IMR-90 (cell line): ENCODE results near the gene S100A4. TPM values are rescaled to one million over a fixed set of nuclear protein-coding genes. Genes with fewer than 3 reads are reported as not detected.

ENCODE experiments used
- ATAC-seq: fragments of 200-7000 bp; cut with Tn5 transposase; 2 replicates; pipeline ENCODE4 v1.9.1; 2020; ENCODE audit warnings: low read depth, mild to moderate bottlenecking, moderate library complexity
- BruUV-seq: library from RNA; stranded (reverse); fragments of 400-500 nt; replicated peaks from 2 replicates; lab custom pipeline; 2021; lab: Mats Ljungman, UMichigan
- CTCF ChIA-PET: fragments of 300-600 bp; formaldehyde crosslinking; extraction: SDS; loops from one replicate; lab custom pipeline; 2021; ENCODE audit warnings: antibody characterized with exemption; lab: Yijun Ruan, JAX
- POLR2A ChIA-PET: fragments of 300-600 bp; sonication (Branson Sonifier 250); formaldehyde crosslinking; loops from one replicate; lab custom pipeline; 2022; ENCODE audit warnings: antibody characterized with exemption; ENCODE audit not compliant: unreplicated experiment; lab: Charles Lee
- DNase-seq: peaks from one replicate; pipeline ENCODE4 v3.0.0; 2013
- H2AFZ ChIP-seq: replicated peaks from 2 replicates; pipeline ENCODE3; 2013; ENCODE audit warnings: low read length, mild to moderate bottlenecking; ENCODE audit not compliant: poor library complexity
- H2AK5ac ChIP-seq: 2 replicates; pipeline ENCODE4 v1.6.1; 2013; ENCODE audit warnings: low read depth, low read length, inconsistent platforms
- H2AK9ac ChIP-seq: replicated peaks from 2 replicates; pipeline ENCODE3; 2013; ENCODE audit warnings: mild to moderate bottlenecking, low read depth, low read length, moderate library complexity; ENCODE audit not compliant: poor library complexity
- H2BK120ac ChIP-seq: 2 replicates; pipeline ENCODE4 v1.6.1; 2013; ENCODE audit warnings: low read depth, low read length, inconsistent platforms
- H2BK15ac ChIP-seq: 3 replicates; pipeline ENCODE4 v1.6.1; 2013; ENCODE audit warnings: low read depth, low read length, inconsistent platforms
- H2BK20ac ChIP-seq: 2 replicates; pipeline ENCODE4 v1.6.1; 2013; ENCODE audit warnings: low read depth, mild to moderate bottlenecking, inconsistent platforms, low read length, moderate library complexity
- H2BK5ac ChIP-seq: 2 replicates; pipeline ENCODE4 v1.6.1; 2013; ENCODE audit warnings: mild to moderate bottlenecking, low read depth, low read length, inconsistent platforms; ENCODE audit not compliant: poor library complexity, severe bottlenecking
- H3K14ac ChIP-seq: replicated peaks from 2 replicates; pipeline ENCODE4 v1.6.1; 2013; ENCODE audit warnings: low read depth, low read length, inconsistent platforms
- H3K18ac ChIP-seq: 2 replicates; pipeline ENCODE4 v1.6.1; 2013; ENCODE audit warnings: low read depth, low read length, control low read depth
- H3K23ac ChIP-seq: 2 replicates; pipeline ENCODE4 v1.6.1; 2013; ENCODE audit warnings: low read depth, low read length, inconsistent platforms
- H3K27ac ChIP-seq: 2 replicates; pipeline ENCODE4 v1.5.1; 2013; ENCODE audit warnings: mild to moderate bottlenecking, control low read depth, low read length; ENCODE audit not compliant: insufficient read depth
- H3K27me3 ChIP-seq: 2 replicates; pipeline ENCODE4 v1.6.1; 2013; ENCODE audit warnings: low read length; ENCODE audit not compliant: control insufficient read depth, insufficient read depth
- H3K36me3 ChIP-seq: 2 replicates; pipeline ENCODE4 v1.6.1; 2013; ENCODE audit warnings: low read length, mixed read lengths; ENCODE audit not compliant: control insufficient read depth, insufficient read depth
- H3K4ac ChIP-seq: 2 replicates; pipeline ENCODE4 v1.6.1; 2013; ENCODE audit warnings: low read depth, low read length, inconsistent platforms
- H3K4me1 ChIP-seq: 2 replicates; pipeline ENCODE4 v1.6.1; 2013; ENCODE audit warnings: low read length, mixed read lengths; ENCODE audit not compliant: control insufficient read depth, insufficient read depth
- H3K4me2 ChIP-seq: 2 replicates; pipeline ENCODE4 v1.6.1; 2013; ENCODE audit warnings: low read depth, mild to moderate bottlenecking, control low read depth, low read length, moderate library complexity
- H3K4me3 ChIP-seq: 2 replicates; pipeline ENCODE4 v1.5.1; 2013; ENCODE audit warnings: low read depth, mild to moderate bottlenecking, control low read depth, low read length, moderate library complexity; ENCODE audit not compliant: insufficient read depth
- H3K56ac ChIP-seq: 2 replicates; pipeline ENCODE4 v1.6.1; 2013; ENCODE audit warnings: low read length, inconsistent platforms; ENCODE audit not compliant: insufficient read depth; ENCODE audit errors: extremely low read depth
- H3K79me1 ChIP-seq, 2 experiments: 2 replicates each; pipeline ENCODE4 v1.6.1; 2013; ENCODE audit warnings: low read length in 2 of 2, inconsistent platforms in 1 of 2, low read depth in 1 of 2
- H3K9ac ChIP-seq: 2 replicates; pipeline ENCODE4 v1.6.1; 2013; ENCODE audit warnings: low read depth, low read length, control low read depth
- H3K9me1 ChIP-seq: 2 replicates; pipeline ENCODE4 v1.6.1; 2013; ENCODE audit warnings: low read length, inconsistent platforms; ENCODE audit not compliant: insufficient read depth
- H3K9me3 ChIP-seq: 2 replicates; pipeline ENCODE4 v1.6.1; 2013; ENCODE audit warnings: low read length; ENCODE audit not compliant: control insufficient read depth, insufficient read depth
- H4K20me1 ChIP-seq: 2 replicates; pipeline ENCODE4 v1.6.1; 2013; ENCODE audit warnings: low read length, inconsistent platforms; ENCODE audit not compliant: insufficient read depth
- H4K5ac ChIP-seq: 2 replicates; pipeline ENCODE4 v1.6.1; 2013; ENCODE audit warnings: mild to moderate bottlenecking, low read depth, low read length, control low read depth
- H4K8ac ChIP-seq, 2 experiments: 2 replicates each; pipeline ENCODE4 v1.6.1; 2013; ENCODE audit warnings: low read depth in 2 of 2, low read length in 2 of 2, control low read depth in 1 of 2, inconsistent platforms in 1 of 2
- H4K91ac ChIP-seq: 2 replicates; pipeline ENCODE4 v1.6.1; 2013; ENCODE audit warnings: low read depth, low read length, inconsistent platforms; ENCODE audit not compliant: insufficient read depth
- CTCF ChIP-seq: conservative IDR thresholded peaks from 2 replicates; pipeline ENCODE4 v1.5.1; 2012; ENCODE audit warnings: mild to moderate bottlenecking, low read depth, low read length, improper control_type of control experiment
- ELK1 ChIP-seq: fragments of 150-350 bp; IDR thresholded peaks from 2 replicates; pipeline ENCODE4 v1.6.1; 2016; ENCODE audit warnings: low read depth, mild to moderate bottlenecking, low read length, moderate library complexity, borderline replicate concordance
- NFE2L2 ChIP-seq: fragments of 150-350 bp; IDR thresholded peaks from 2 replicates; pipeline ENCODE4 v1.6.1; 2016; ENCODE audit warnings: low read depth, mild to moderate bottlenecking, low read length
- POLR2A ChIP-seq: IDR thresholded peaks from 2 replicates; pipeline ENCODE4 v1.6.1; 2012; ENCODE audit warnings: mild to moderate bottlenecking, low read depth, low read length
- RAD21 ChIP-seq: IDR thresholded peaks from 2 replicates; pipeline ENCODE4 v1.6.1; 2012; ENCODE audit warnings: low read length, improper control_type of control experiment
- RCOR1 ChIP-seq: IDR thresholded peaks from 2 replicates; pipeline ENCODE4 v1.6.1; 2012; ENCODE audit warnings: mild to moderate bottlenecking, low read length, improper control_type of control experiment; ENCODE audit not compliant: insufficient replicate concordance
- RFX5 ChIP-seq: IDR thresholded peaks from 2 replicates; pipeline ENCODE4 v1.8.0; 2012; ENCODE audit warnings: low read depth, mild to moderate bottlenecking, low read length, moderate library complexity
- whole genome bisulfite sequencing, 2 experiments: methylation state at CpG; one replicate each; pipeline versions ENCODE4 v1.1.5 to v1.1.7; 2013; ENCODE audit warnings: missing lambda C conversion rate in 2 of 2; ENCODE audit not compliant: insufficient read length in 1 of 2; ENCODE audit errors: extremely low coverage in 2 of 2; 5-methylcytosine and 5-hydroxymethylcytosine counted together
- dilution Hi-C: fragments of 300-500 bp; cut with HindIII; formaldehyde crosslinking; loops from one replicate; pipeline ENCODE4 v1.14.3; 2018; ENCODE audit warnings: low sequenced_read_pairs; ENCODE audit not compliant: unreplicated experiment
- in situ Hi-C: fragments of 300-500 bp; cut with MboI; formaldehyde crosslinking; loops from 3 replicates; pipeline ENCODE4 v1.14.3; 2019; ENCODE audit warnings: low sequenced_read_pairs, inconsistent platforms, mixed read lengths
- intact Hi-C: fragments of 100-400 bp; cut with micrococcal nuclease; formaldehyde crosslinking; loops from 2 replicates; pipeline ENCODE4 v1.10.0; 2022
- polyA plus RNA-seq, 3 experiments: library from polyadenylated mRNA; depleted of rRNA; stranded (reverse); fragments of >200 nt; gene quantifications; 2 replicates each; pipeline ENCODE4 v1.2.3, GENCODE V29; 2012; ENCODE audit warnings: low replicate concordance in 1 of 3
- total RNA-seq: library from RNA; depleted of rRNA; stranded (reverse); fragments of >200 nt; gene quantifications from 2 replicates; pipeline ENCODE4 v1.2.3, GENCODE V29; 2012

The S100A4 gene
- total and polyA plus RNA-seq, 2 of the 4 experiments (the other 2 are of a cell fraction): 5.6 to 16.6 TPM

GRCh38 chr1:153527683-153528040 lies 17.9 kb downstream of the S100A4 start:
- ChIA-PET CTCF (no interaction called here), POLR2A (no interaction called here)
- dilution Hi-C loops: no loop called here
- in situ Hi-C loops: loop anchor here (25.0 kb wide), 1 partner anchor 435 kb away; the partner anchor contains the start of genes CREB3L4, CRTC2 and SLC39A1
- H3K36me3 ChIP-seq: no peaks in the 10 kb centered on the region
- peaks cover 19% of the 10 kb centered on the region for H3K4me1 ChIP-seq
- no peak overlapping the region for H3K18ac ChIP-seq
- no peak overlapping the region for H2BK120ac ChIP-seq
- H2BK15ac ChIP-seq: no peak overlapping the region
- no peak overlapping the region for H2AFZ ChIP-seq
- H2AK5ac ChIP-seq: no peak overlapping the region
- no peak overlapping the region for H3K4me3 ChIP-seq
- no peak overlapping the region for H3K27ac ChIP-seq
- TF ChIP-seq CTCF (no peak), RCOR1 (no peak), NFE2L2 (no peak), ELK1 (no peak), POLR2A (no peak), RAD21 (no peak), RFX5 (no peak)
- ATAC-seq (no peak), DNase-seq (no peak)
- WGBS, 2 experiments: 92% methylated on average over 2 of the region's 5 CpGs; no CpG with 5 or more reads in 1 of the 2 experiments
- H3K56ac ChIP-seq: no peak overlapping the region
- H3K9me3 ChIP-seq: no peaks in the 10 kb centered on the region
- no peak overlapping the region for H3K9ac ChIP-seq
- intact Hi-C loops: no loop called here
- BruUV-seq: no TSS peak
- H3K23ac ChIP-seq: no peak overlapping the region
- H2BK20ac ChIP-seq: no peak overlapping the region
- H2AK9ac ChIP-seq: no peak overlapping the region
- H4K8ac ChIP-seq: no peak overlapping the region
- H3K14ac ChIP-seq: no peak overlapping the region
- H3K27me3 ChIP-seq: no peaks in the 10 kb centered on the region
- H4K20me1 ChIP-seq: no peaks in the 10 kb centered on the region; the same call in 1 of the 2 replicates
- no peak overlapping the region for H3K4ac ChIP-seq
- H2BK5ac ChIP-seq: no peak overlapping the region
- no peak overlapping the region for H4K5ac ChIP-seq
- H4K91ac ChIP-seq: no peak overlapping the region
- H3K4me2 ChIP-seq: no peak overlapping the region
- H3K79me1 ChIP-seq: peaks cover 0 to 23% of the 10 kb centered on the region in 2 experiments; a peak in 2 of 4 replicates
- peaks cover 8% of the 10 kb centered on the region; the same call in 1 of the 2 replicates for H3K9me1 ChIP-seq
